SK-N-SH treated with all-trans-retinoic acid at 6 μM for 48 hours (cell line): Measurements from ENCODE around the gene TNRC6A.

Experiments
- ATAC-seq: fragments of 200-7000 bp; cut with Tn5 transposase; 3 replicates; pipeline ENCODE4 v1.9.1; 2020; ENCODE audit warnings: mild to moderate bottlenecking, moderate library complexity
- BACH2 ChIP-seq: fragments of 250-450 bp; sonication (Bioruptor Pico); IDR thresholded peaks from 2 replicates; pipeline ENCODE4 v1.9.0; 2021; ENCODE audit warnings: mild to moderate bottlenecking, borderline replicate concordance
- CSDC2 ChIP-seq: fragments of 250-450 bp; sonication (Bioruptor Pico); IDR thresholded peaks from 2 replicates; pipeline ENCODE4 v1.5.0; 2020; ENCODE audit warnings: mild to moderate bottlenecking, moderate library complexity
- ESRRG ChIP-seq: fragments of 250-450 bp; sonication (Bioruptor Pico); IDR thresholded peaks from 2 replicates; pipeline ENCODE4 v1.6.1; 2021; ENCODE audit warnings: mild to moderate bottlenecking
- GLIS3 ChIP-seq: fragments of 250-450 bp; sonication (Bioruptor Pico); IDR thresholded peaks from 2 replicates; pipeline ENCODE4 v1.5.0; 2020; ENCODE audit warnings: mild to moderate bottlenecking, moderate library complexity
- ISL1 ChIP-seq: fragments of 250-450 bp; sonication (Bioruptor Pico); IDR thresholded peaks from 2 replicates; pipeline ENCODE4 v2.1.2; 2022; ENCODE audit warnings: mild to moderate bottlenecking, moderate library complexity
- OSR1 ChIP-seq: fragments of 250-450 bp; sonication (Bioruptor Pico); IDR thresholded peaks from 2 replicates; pipeline ENCODE4 v1.8.0; 2022; ENCODE audit warnings: moderate library complexity, mild to moderate bottlenecking, inconsistent platforms
- POU6F1 ChIP-seq: fragments of 250-450 bp; sonication (Bioruptor Pico); IDR thresholded peaks from 2 replicates; pipeline ENCODE4 v1.8.0; 2021; ENCODE audit warnings: low read depth, mild to moderate bottlenecking, moderate library complexity, borderline replicate concordance
- PPARA ChIP-seq: fragments of 250-450 bp; sonication (Bioruptor Pico); IDR thresholded peaks from 2 replicates; pipeline ENCODE4 v1.5.0; 2020; ENCODE audit warnings: mild to moderate bottlenecking, borderline replicate concordance
- RARB ChIP-seq: fragments of 250-450 bp; sonication (Bioruptor Pico); IDR thresholded peaks from 2 replicates; pipeline ENCODE4 v1.8.0; 2021; ENCODE audit warnings: mild to moderate bottlenecking, moderate library complexity
- SNAI2 ChIP-seq: fragments of 250-450 bp; sonication (Bioruptor Pico); IDR thresholded peaks from 2 replicates; pipeline ENCODE4 v1.5.0; 2020; ENCODE audit warnings: mild to moderate bottlenecking, moderate library complexity
- TCF4 ChIP-seq: fragments of 250-450 bp; sonication (Bioruptor Pico); IDR thresholded peaks from 2 replicates; pipeline ENCODE4 v1.8.0; 2021; ENCODE audit warnings: mild to moderate bottlenecking, moderate library complexity, borderline replicate concordance
- TOX ChIP-seq: fragments of 250-450 bp; sonication (Bioruptor Pico); IDR thresholded peaks from 2 replicates; pipeline ENCODE4 v1.8.0; 2021; ENCODE audit warnings: mild to moderate bottlenecking, moderate library complexity, borderline replicate concordance
- ZC3H10 ChIP-seq: fragments of 250-450 bp; sonication (Bioruptor Pico); IDR thresholded peaks from 2 replicates; pipeline ENCODE4 v1.5.1; 2021; ENCODE audit warnings: mild to moderate bottlenecking, moderate library complexity
- ZFP30 ChIP-seq: fragments of 450-650 bp; formaldehyde crosslinking; IDR thresholded peaks from 2 replicates; pipeline ENCODE4 v1.5.0; 2022; ENCODE audit warnings: mild to moderate bottlenecking, moderate library complexity
- ZNF565 ChIP-seq: fragments of 450-650 bp; formaldehyde crosslinking; conservative IDR thresholded peaks from 2 replicates; pipeline ENCODE4 v1.5.0; 2020; ENCODE audit warnings: low read depth, mild to moderate bottlenecking, moderate library complexity
- ZNF70 ChIP-seq: fragments of 450-650 bp; formaldehyde crosslinking; IDR thresholded peaks from 2 replicates; pipeline ENCODE4 v1.5.0; 2020; ENCODE audit warnings: mild to moderate bottlenecking, moderate library complexity
- TF ChIP-seq, protein P1 (sequence below): fragments of 250-450 bp; sonication (Bioruptor Pico); IDR thresholded peaks from 2 replicates; pipeline ENCODE4 v1.5.1; 2021; ENCODE audit warnings: mild to moderate bottlenecking, moderate library complexity
- TF ChIP-seq, protein P2 (sequence below): fragments of 250-450 bp; sonication (Bioruptor Pico); IDR thresholded peaks from 2 replicates; pipeline ENCODE4 v1.5.0; 2020; ENCODE audit warnings: mild to moderate bottlenecking, moderate library complexity
- TF ChIP-seq, protein P3 (sequence below): fragments of 250-450 bp; sonication (Bioruptor Pico); IDR thresholded peaks from 2 replicates; pipeline ENCODE4 v1.8.0; 2020; ENCODE audit warnings: mild to moderate bottlenecking, moderate library complexity, borderline replicate concordance

TNRC6A gene

GRCh38 chr16:24692854-24693253 lies 36.6 kb upstream of the TNRC6A start (continued):
- TF ChIP-seq ESRRG (CRISPR knock-in tag): no peak
- TF ChIP-seq ZNF70 (CRISPR knock-in tag): no peak
- no peak for TF ChIP-seq TCF4
- TF ChIP-seq RARB (CRISPR knock-in tag): no peak

GRCh38 chr16:24694931-24695330 lies 34.5 kb upstream of the TNRC6A start:
- ATAC-seq: peak; percentile 40; the same call in 2 of the 3 replicates
- TF ChIP-seq OSR1: no peak

DNA sequence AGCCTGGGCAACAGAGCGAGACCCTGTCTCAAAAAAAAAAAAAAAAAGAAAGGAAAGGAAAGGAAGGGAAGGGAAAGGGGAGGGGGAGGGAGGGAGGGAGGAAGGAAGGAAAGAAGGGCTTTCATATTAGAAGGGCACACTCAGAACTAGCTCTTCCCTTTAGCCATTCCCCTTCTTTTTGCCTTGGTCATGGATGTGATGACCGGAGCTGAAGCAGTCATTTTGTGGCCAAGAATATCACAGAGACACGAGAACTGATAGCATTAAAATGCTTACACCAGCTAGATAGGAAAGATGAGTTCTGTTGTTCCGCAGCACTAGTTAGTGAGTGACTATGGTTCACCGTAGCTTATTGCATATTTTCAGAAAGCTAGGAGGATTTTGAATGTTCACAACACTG lies 32.8 kb upstream of the TNRC6A start:
- TF ChIP-seq, protein P1, sequence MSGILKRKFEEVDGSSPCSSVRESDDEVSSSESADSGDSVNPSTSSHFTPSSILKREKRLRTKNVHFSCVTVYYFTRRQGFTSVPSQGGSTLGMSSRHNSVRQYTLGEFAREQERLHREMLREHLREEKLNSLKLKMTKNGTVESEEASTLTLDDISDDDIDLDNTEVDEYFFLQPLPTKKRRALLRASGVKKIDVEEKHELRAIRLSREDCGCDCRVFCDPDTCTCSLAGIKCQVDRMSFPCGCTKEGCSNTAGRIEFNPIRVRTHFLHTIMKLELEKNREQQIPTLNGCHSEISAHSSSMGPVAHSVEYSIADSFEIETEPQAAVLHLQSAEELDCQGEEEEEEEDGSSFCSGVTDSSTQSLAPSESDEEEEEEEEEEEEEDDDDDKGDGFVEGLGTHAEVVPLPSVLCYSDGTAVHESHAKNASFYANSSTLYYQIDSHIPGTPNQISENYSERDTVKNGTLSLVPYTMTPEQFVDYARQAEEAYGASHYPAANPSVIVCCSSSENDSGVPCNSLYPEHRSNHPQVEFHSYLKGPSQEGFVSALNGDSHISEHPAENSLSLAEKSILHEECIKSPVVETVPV (CRISPR knock-in tag): no peak
- TF ChIP-seq RARB (CRISPR knock-in tag) (no peak), CSDC2 (CRISPR knock-in tag) (no peak), ISL1 (CRISPR knock-in tag) (no peak), ZNF70 (CRISPR knock-in tag) (no peak), ZNF565 (CRISPR knock-in tag) (no peak), ESRRG (CRISPR knock-in tag) (no peak), ZFP30 (no peak), SNAI2 (CRISPR knock-in tag) (no peak), TOX (CRISPR knock-in tag) (no peak), GLIS3 (CRISPR knock-in tag) (no peak), ZC3H10 (CRISPR knock-in tag) (no peak), BACH2 (CRISPR knock-in tag) (no peak), OSR1 (no peak)
- TF ChIP-seq, protein P2, sequence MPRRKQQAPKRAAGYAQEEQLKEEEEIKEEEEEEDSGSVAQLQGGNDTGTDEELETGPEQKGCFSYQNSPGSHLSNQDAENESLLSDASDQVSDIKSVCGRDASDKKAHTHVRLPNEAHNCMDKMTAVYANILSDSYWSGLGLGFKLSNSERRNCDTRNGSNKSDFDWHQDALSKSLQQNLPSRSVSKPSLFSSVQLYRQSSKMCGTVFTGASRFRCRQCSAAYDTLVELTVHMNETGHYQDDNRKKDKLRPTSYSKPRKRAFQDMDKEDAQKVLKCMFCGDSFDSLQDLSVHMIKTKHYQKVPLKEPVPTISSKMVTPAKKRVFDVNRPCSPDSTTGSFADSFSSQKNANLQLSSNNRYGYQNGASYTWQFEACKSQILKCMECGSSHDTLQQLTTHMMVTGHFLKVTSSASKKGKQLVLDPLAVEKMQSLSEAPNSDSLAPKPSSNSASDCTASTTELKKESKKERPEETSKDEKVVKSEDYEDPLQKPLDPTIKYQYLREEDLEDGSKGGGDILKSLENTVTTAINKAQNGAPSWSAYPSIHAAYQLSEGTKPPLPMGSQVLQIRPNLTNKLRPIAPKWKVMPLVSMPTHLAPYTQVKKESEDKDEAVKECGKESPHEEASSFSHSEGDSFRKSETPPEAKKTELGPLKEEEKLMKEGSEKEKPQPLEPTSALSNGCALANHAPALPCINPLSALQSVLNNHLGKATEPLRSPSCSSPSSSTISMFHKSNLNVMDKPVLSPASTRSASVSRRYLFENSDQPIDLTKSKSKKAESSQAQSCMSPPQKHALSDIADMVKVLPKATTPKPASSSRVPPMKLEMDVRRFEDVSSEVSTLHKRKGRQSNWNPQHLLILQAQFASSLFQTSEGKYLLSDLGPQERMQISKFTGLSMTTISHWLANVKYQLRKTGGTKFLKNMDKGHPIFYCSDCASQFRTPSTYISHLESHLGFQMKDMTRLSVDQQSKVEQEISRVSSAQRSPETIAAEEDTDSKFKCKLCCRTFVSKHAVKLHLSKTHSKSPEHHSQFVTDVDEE (CRISPR knock-in tag): no peak
- TF ChIP-seq, protein P3, sequence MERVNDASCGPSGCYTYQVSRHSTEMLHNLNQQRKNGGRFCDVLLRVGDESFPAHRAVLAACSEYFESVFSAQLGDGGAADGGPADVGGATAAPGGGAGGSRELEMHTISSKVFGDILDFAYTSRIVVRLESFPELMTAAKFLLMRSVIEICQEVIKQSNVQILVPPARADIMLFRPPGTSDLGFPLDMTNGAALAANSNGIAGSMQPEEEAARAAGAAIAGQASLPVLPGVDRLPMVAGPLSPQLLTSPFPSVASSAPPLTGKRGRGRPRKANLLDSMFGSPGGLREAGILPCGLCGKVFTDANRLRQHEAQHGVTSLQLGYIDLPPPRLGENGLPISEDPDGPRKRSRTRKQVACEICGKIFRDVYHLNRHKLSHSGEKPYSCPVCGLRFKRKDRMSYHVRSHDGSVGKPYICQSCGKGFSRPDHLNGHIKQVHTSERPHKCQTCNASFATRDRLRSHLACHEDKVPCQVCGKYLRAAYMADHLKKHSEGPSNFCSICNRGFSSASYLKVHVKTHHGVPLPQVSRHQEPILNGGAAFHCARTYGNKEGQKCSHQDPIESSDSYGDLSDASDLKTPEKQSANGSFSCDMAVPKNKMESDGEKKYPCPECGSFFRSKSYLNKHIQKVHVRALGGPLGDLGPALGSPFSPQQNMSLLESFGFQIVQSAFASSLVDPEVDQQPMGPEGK (CRISPR knock-in tag): no peak
- no peak for ATAC-seq

GRCh38 chr16:24698308-24698707 lies 31.1 kb upstream of the TNRC6A start:
- TF ChIP-seq GLIS3 (CRISPR knock-in tag) (no peak), TCF4 (no peak), PPARA (CRISPR knock-in tag) (no peak), ZNF565 (CRISPR knock-in tag) (no peak), BACH2 (CRISPR knock-in tag) (no peak), POU6F1 (CRISPR knock-in tag) (no peak)
- TF ChIP-seq, protein P3 (CRISPR knock-in tag): no peak
- TF ChIP-seq, protein P2 (CRISPR knock-in tag): no peak
- ATAC-seq: no peak
